Fibroblast of lung (primary cell): ENCODE results near the gene SLC25A10.

Experiments used
- EZH2 ChIP-seq: IDR thresholded peaks from 2 replicates; pipeline ENCODE4 v1.5.1; 2012; ENCODE audit warnings: low read length, control low read depth, mild to moderate bottlenecking; ENCODE audit errors: missing control alignments
- TF ChIP-seq, protein P1 (sequence below), 2 donors: IDR thresholded peaks in 1 of 2; conservative IDR thresholded peaks in 1 of 2; 1 replicate in 1 of 2; 2 replicates in 1 of 2; pipeline ENCODE4 v1.5.1; 2011 to 2012; ENCODE audit warnings: low read length in 2 of 2, control low read depth in 1 of 2, inconsistent platforms in 1 of 2, low read depth in 1 of 2, mild to moderate bottlenecking in 1 of 2

DNA sequence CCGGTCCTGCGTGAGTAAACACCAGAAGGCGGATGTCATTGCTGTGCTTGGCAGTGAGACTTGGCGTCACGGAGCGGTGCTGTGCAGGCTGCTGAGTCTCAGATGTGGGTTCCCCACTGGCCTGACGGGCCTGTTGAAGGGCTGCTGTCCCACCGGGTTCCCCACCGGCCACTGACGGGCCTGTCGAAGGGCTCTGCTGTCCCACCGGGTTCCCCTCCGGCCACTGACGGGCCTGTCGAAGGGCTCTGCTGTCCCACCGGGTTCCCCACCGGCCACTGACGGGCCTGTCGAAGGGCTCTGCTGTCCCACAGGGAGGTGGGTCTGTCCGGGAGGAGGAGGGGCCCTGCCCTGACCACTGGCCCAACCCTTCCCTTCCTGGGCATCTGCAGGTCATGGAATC is 25.5 kb upstream of the SLC25A10 start:
- TF ChIP-seq, protein P1, sequence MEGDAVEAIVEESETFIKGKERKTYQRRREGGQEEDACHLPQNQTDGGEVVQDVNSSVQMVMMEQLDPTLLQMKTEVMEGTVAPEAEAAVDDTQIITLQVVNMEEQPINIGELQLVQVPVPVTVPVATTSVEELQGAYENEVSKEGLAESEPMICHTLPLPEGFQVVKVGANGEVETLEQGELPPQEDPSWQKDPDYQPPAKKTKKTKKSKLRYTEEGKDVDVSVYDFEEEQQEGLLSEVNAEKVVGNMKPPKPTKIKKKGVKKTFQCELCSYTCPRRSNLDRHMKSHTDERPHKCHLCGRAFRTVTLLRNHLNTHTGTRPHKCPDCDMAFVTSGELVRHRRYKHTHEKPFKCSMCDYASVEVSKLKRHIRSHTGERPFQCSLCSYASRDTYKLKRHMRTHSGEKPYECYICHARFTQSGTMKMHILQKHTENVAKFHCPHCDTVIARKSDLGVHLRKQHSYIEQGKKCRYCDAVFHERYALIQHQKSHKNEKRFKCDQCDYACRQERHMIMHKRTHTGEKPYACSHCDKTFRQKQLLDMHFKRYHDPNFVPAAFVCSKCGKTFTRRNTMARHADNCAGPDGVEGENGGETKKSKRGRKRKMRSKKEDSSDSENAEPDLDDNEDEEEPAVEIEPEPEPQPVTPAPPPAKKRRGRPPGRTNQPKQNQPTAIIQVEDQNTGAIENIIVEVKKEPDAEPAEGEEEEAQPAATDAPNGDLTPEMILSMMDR (conservative IDR thresholded peaks at IDR 0.05 in 1 of 2, IDR thresholded peaks at IDR 0.05 in 1 of 2; ENCODE audit: low read depth in 1 of 2, low read length in 2 of 2) = no peak
- no peak for TF ChIP-seq EZH2
